Naive thymus-derived CD4-positive, alpha-beta T cell (primary cell): ENCODE data around the gene IGSF11. TPM values are rescaled to one million over a fixed set of nuclear protein-coding genes. Genes with fewer than 3 reads are reported as not detected.

Source experiments
- ATAC-seq: fragments of 150-1000 bp; cut with Tn5 transposase; 2 replicates; pipeline ENCODE4 v1.10.0; 2021; ENCODE audit warnings: mild to moderate bottlenecking, moderate library complexity
- CTCF ChIA-PET: fragments of 350-600 bp; sonication (Branson Sonifier 250); formaldehyde crosslinking; loops from one replicate; lab custom pipeline; 2021; ENCODE audit warnings: antibody characterized with exemption; lab: Charles Lee
- POLR2A ChIA-PET: fragments of 350-600 bp; sonication (Branson Sonifier 250); formaldehyde crosslinking; loops from one replicate; lab custom pipeline; 2021; ENCODE audit warnings: antibody characterized with exemption, inconsistent platforms; lab: Charles Lee
- DNase-seq, 9 donors: peaks; one replicate each; pipeline versions ENCODE4 v3.0.0 to v3.0.0-alpha.2; 2020 to 2022; ENCODE audit warnings: mixed read lengths in 1 of 9
- H3K27ac ChIP-seq: one replicate; pipeline ENCODE4 v1.7.0; 2013; ENCODE audit warnings: mild to moderate bottlenecking, low read depth, low read length, moderate library complexity
- H3K27me3 ChIP-seq, 2 donors: one replicate each; pipeline ENCODE4 v1.7.0; 2013; ENCODE audit warnings: low read length in 2 of 2, mild to moderate bottlenecking in 2 of 2, moderate library complexity in 2 of 2; ENCODE audit not compliant: control insufficient read depth in 2 of 2, insufficient read depth in 2 of 2
- H3K36me3 ChIP-seq, 3 experiments: 1 replicate in 2 of 3; 2 replicates in 1 of 3; pipeline ENCODE4 v1.7.0; 2013; ENCODE audit warnings: low read length in 3 of 3, mild to moderate bottlenecking in 3 of 3, moderate library complexity in 1 of 3; ENCODE audit not compliant: insufficient read depth in 3 of 3, control insufficient read depth in 2 of 3
- H3K4me1 ChIP-seq, 2 donors: one replicate each; pipeline ENCODE4 v1.7.0; 2013; ENCODE audit warnings: low read length in 2 of 2, mild to moderate bottlenecking in 2 of 2, moderate library complexity in 1 of 2; ENCODE audit not compliant: control insufficient read depth in 2 of 2, insufficient read depth in 2 of 2
- H3K4me3 ChIP-seq: 2 replicates; pipeline ENCODE4 v1.7.0; 2013; ENCODE audit warnings: mild to moderate bottlenecking, low read length
- H3K9me3 ChIP-seq, 3 experiments: 1 replicate in 2 of 3; 2 replicates in 1 of 3; pipeline ENCODE4 v1.7.0; 2013; ENCODE audit warnings: low read length in 3 of 3; ENCODE audit not compliant: control insufficient read depth in 2 of 3
- H3K27ac Mint-ChIP-seq, 9 donors: one replicate each; pipeline ENCODE4 v1.8.0; 2020 to 2022; ENCODE audit warnings: mixed read lengths in 9 of 9, mild to moderate bottlenecking in 8 of 9, moderate library complexity in 5 of 9, inconsistent platforms in 2 of 9
- H3K27me3 Mint-ChIP-seq, 5 donors: one replicate each; pipeline ENCODE4 v1.8.0; 2021 to 2022; ENCODE audit warnings: mixed read lengths in 5 of 5, mild to moderate bottlenecking in 1 of 5
- H3K36me3 Mint-ChIP-seq, 5 donors: one replicate each; pipeline ENCODE4 v1.8.0; 2020 to 2022; ENCODE audit warnings: mixed read lengths in 5 of 5, mild to moderate bottlenecking in 3 of 5, inconsistent platforms in 1 of 5
- H3K4me1 Mint-ChIP-seq, 7 donors: one replicate each; pipeline ENCODE4 v1.8.0; 2020 to 2022; ENCODE audit warnings: mixed read lengths in 7 of 7, mild to moderate bottlenecking in 3 of 7, inconsistent platforms in 1 of 7
- H3K4me3 Mint-ChIP-seq, 10 donors: one replicate each; pipeline ENCODE4 v1.8.0; 2020 to 2022; ENCODE audit warnings: mild to moderate bottlenecking in 10 of 10, mixed read lengths in 10 of 10, moderate library complexity in 6 of 10, inconsistent platforms in 2 of 10
- H3K9me3 Mint-ChIP-seq, 11 donors: one replicate each; pipeline ENCODE4 v1.8.0; 2020 to 2022; ENCODE audit warnings: mixed read lengths in 11 of 11, mild to moderate bottlenecking in 4 of 11, inconsistent platforms in 1 of 11, moderate library complexity in 1 of 11
- intact Hi-C, 2 donors: fragments of 100-400 bp; cut with micrococcal nuclease; formaldehyde crosslinking; loops; one replicate each; pipeline ENCODE4 v1.15.1; 2023
- polyA plus RNA-seq, 2 donors: library from polyadenylated mRNA; unstranded; fragments of 300-500 nt; fragmentation: Illumina TruSeq; gene quantifications; one replicate each; pipeline ENCODE4 v1.2.3, GENCODE V29; 2021
- total RNA-seq, 6 experiments: library from RNA in 5 of 6; stranded (reverse) in 5 of 6; gene quantifications; 1 replicate in 5 of 6; 2 replicates in 1 of 6; pipeline ENCODE4 v1.2.3 and lab custom pipeline; 2021 to 2026

IGSF11 gene
- total and polyA plus RNA-seq, 7 experiments from 2014 or later, result 0.15 to 0.85 (median 0.41) TPM; not detected in 1

GRCh38 chr3:118941236-118941635 lies 93.4 kb downstream of the IGSF11 start:
- peaks cover 0 to 5% (median 0%) of the 10 kb centered on the region in 11 donors for H3K9me3 Mint-ChIP-seq
- ChIA-PET POLR2A (no interaction called here), CTCF (interaction anchor here (1.1 kb wide), 1 partner anchor 94 kb away, joined by 3 read pairs; the partner anchor contains the start of gene IGSF11)
- peaks cover 0 to 2% (median 0%) of the 10 kb centered on the region in 5 donors for H3K27me3 Mint-ChIP-seq
- no peak overlapping the region for H3K27ac ChIP-seq
- DNase-seq (no peak), ATAC-seq (no peak)
- peak overlapping the region in 2 of 9 donors; percentile 71 to 78 for H3K27ac Mint-ChIP-seq
- intact Hi-C loops, result loop anchor here in 1 of 2 donors (5.0 to 10.0 kb wide), 2 partner anchors 46 to 294 kb away; no protein-coding TSS in a partner anchor
- peaks cover 0 to 21% of the 10 kb centered on the region in 2 donors for H3K4me1 ChIP-seq
- no peak overlapping the region for H3K4me3 Mint-ChIP-seq
- no peaks in the 10 kb centered on the region for H3K27me3 ChIP-seq
- no peaks in the 10 kb centered on the region for H3K9me3 ChIP-seq
- no peak overlapping the region for H3K4me3 ChIP-seq
- H3K36me3 Mint-ChIP-seq, result peaks cover 0 to 5% (median 0%) of the 10 kb centered on the region in 5 donors
- H3K36me3 ChIP-seq, result no peaks in the 10 kb centered on the region
- peaks cover 17 to 60% (median 48%) of the 10 kb centered on the region in 7 donors for H3K4me1 Mint-ChIP-seq

GRCh38 chr3:118938183-118938961 lies 96.3 kb downstream of the IGSF11 start:
- no peaks in the 10 kb centered on the region for H3K27me3 Mint-ChIP-seq
- H3K4me1 Mint-ChIP-seq, result peaks cover 17 to 35% (median 31%) of the 10 kb centered on the region in 7 donors
- no peak overlapping the region for H3K27ac ChIP-seq
- DNase-seq (no peak), ATAC-seq (no peak)
- ChIA-PET CTCF (no interaction called here), POLR2A (interaction anchor here (0.7 to 1.3 kb wide), 3 partner anchors 9 to 22 kb away, joined by 3 to 5 read pairs (median 4); no protein-coding TSS in a partner anchor)
- peaks cover 0 to 5% (median 0%) of the 10 kb centered on the region in 5 donors for H3K36me3 Mint-ChIP-seq
- peak overlapping the region in 2 of 9 donors; percentile 2 to 41 for H3K27ac Mint-ChIP-seq
- H3K4me3 Mint-ChIP-seq, result peak overlapping the region in 1 of 10 donors; percentile 13
- intact Hi-C loops, result no loop called here
- no peaks in the 10 kb centered on the region for H3K36me3 ChIP-seq
- no peak overlapping the region for H3K4me3 ChIP-seq
- H3K9me3 Mint-ChIP-seq, result peaks cover 0 to 5% (median 0%) of the 10 kb centered on the region in 11 donors
- H3K9me3 ChIP-seq, result no peaks in the 10 kb centered on the region
- no peaks in the 10 kb centered on the region for H3K27me3 ChIP-seq
- H3K4me1 ChIP-seq, result peaks cover 0 to 21% of the 10 kb centered on the region in 2 donors

GRCh38 chr3:118936811-118937210 lies 97.8 kb downstream of the IGSF11 start:
- H3K4me3 Mint-ChIP-seq, result no peak overlapping the region
- H3K27me3 ChIP-seq, result no peaks in the 10 kb centered on the region
- no peaks in the 10 kb centered on the region for H3K36me3 ChIP-seq
- H3K27ac ChIP-seq, result no peak overlapping the region
- intact Hi-C loops, result no loop called here
- no peak overlapping the region for H3K4me3 ChIP-seq
- peaks cover 0 to 5% (median 0%) of the 10 kb centered on the region in 5 donors for H3K36me3 Mint-ChIP-seq
- peaks cover 3 to 25% (median 17%) of the 10 kb centered on the region in 7 donors for H3K4me1 Mint-ChIP-seq
- no peak overlapping the region for H3K27ac Mint-ChIP-seq
- no peaks in the 10 kb centered on the region for H3K27me3 Mint-ChIP-seq
- no peak for ATAC-seq
- peaks cover 0 to 8% of the 10 kb centered on the region in 2 donors for H3K4me1 ChIP-seq
- H3K9me3 Mint-ChIP-seq, result peaks cover 0 to 5% (median 0%) of the 10 kb centered on the region in 11 donors
- no peaks in the 10 kb centered on the region for H3K9me3 ChIP-seq
- ChIA-PET CTCF (interaction anchor here (0.8 kb wide), 1 partner anchor 52 kb away, joined by 5 read pairs; no protein-coding TSS in a partner anchor), POLR2A (interaction anchor here (1.2 kb wide), 1 partner anchor 24 kb away, joined by 3 read pairs; no protein-coding TSS in a partner anchor)
- DNase-seq, result no peak

- no peak for ATAC-seq
- Mint-ChIP-seq H3K9me3 (no peaks in the 10 kb centered on the region), H3K36me3 (peaks cover 0 to 4% (median 0%) of the 10 kb centered on the region in 5 donors), H3K4me3 (peak overlapping the region in 1 of 10 donors; percentile 11), H3K4me1 (peaks cover 0 to 12% (median 5%) of the 10 kb centered on the region in 7 donors), H3K27ac (no peak overlapping the region), H3K27me3 (peaks cover 0 to 2% (median 0%) of the 10 kb centered on the region in 5 donors)
- no peak for DNase-seq
- intact Hi-C loops, result no loop called here
- Histone ChIP-seq H3K27ac (no peak overlapping the region), H3K36me3 (no peaks in the 10 kb centered on the region), H3K4me1 (no peaks in the 10 kb centered on the region), H3K9me3 (no peaks in the 10 kb centered on the region), H3K4me3 (no peak overlapping the region), H3K27me3 (no peaks in the 10 kb centered on the region)
- POLR2A ChIA-PET, result interaction anchor here (0.6 to 1.2 kb wide), 2 partner anchors 23 to 136 kb away, joined by 3 to 6 read pairs; no protein-coding TSS in a partner anchor
- CTCF ChIA-PET, result interaction anchor here (1.3 kb wide), 1 partner anchor 48 kb away, joined by 5 read pairs; no protein-coding TSS in a partner anchor
Measured at GRCh38 chr3:118932822-118933558, 101.7 kb downstream of the IGSF11 start.

- Mint-ChIP-seq H3K4me1 (peaks cover 0 to 7% (median 1%) of the 10 kb centered on the region in 7 donors), H3K9me3 (no peaks in the 10 kb centered on the region), H3K27ac (no peak overlapping the region), H3K4me3 (no peak overlapping the region), H3K36me3 (peaks cover 0 to 5% (median 0%) of the 10 kb centered on the region in 5 donors), H3K27me3 (peaks cover 0 to 2% (median 0%) of the 10 kb centered on the region in 5 donors)
- ATAC-seq (no peak), DNase-seq (no peak)
- ChIA-PET CTCF (no interaction called here), POLR2A (no interaction called here)
- Histone ChIP-seq H3K36me3 (no peaks in the 10 kb centered on the region), H3K4me3 (no peak overlapping the region), H3K27me3 (no peaks in the 10 kb centered on the region), H3K27ac (no peak overlapping the region), H3K4me1 (no peaks in the 10 kb centered on the region), H3K9me3 (no peaks in the 10 kb centered on the region)
- intact Hi-C loops, result no loop called here
Measured at GRCh38 chr3:118931996-118932395, 102.7 kb downstream of the IGSF11 start.

- POLR2A ChIA-PET, result no interaction called here
- H3K9me3 ChIP-seq, result no peaks in the 10 kb centered on the region
- Mint-ChIP-seq H3K9me3 (no peaks in the 10 kb centered on the region), H3K4me1 (peaks cover 0 to 4% (median 0%) of the 10 kb centered on the region in 7 donors), H3K4me3 (no peak overlapping the region), H3K27me3 (peaks cover 0 to 3% (median 0%) of the 10 kb centered on the region in 5 donors), H3K36me3 (peaks cover 0 to 9% (median 0%) of the 10 kb centered on the region in 5 donors), H3K27ac (no peak overlapping the region)
- ATAC-seq (no peak), DNase-seq (no peak)
- H3K36me3 ChIP-seq, result no peaks in the 10 kb centered on the region
- no peak overlapping the region for H3K4me3 ChIP-seq
- CTCF ChIA-PET, result no interaction called here
- H3K27ac ChIP-seq, result no peak overlapping the region
- intact Hi-C loops, result no loop called here
- H3K4me1 ChIP-seq, result no peaks in the 10 kb centered on the region
- no peaks in the 10 kb centered on the region for H3K27me3 ChIP-seq
Measured at GRCh38 chr3:118927449-118927848, 107.2 kb downstream of the IGSF11 start.
